ENCODE results near the gene ARID5A.

GRCh38 chr2:96584017-96584416, 47.5 kb downstream of the ARID5A start:
- TF ChIP-seq CTCF (IDR thresholded peaks at IDR 0.05) (no peak), POLR2A (IDR thresholded peaks at IDR 0.05) (no peak), POLR2AphosphoS5 (IDR thresholded peaks at IDR 0.05) (no peak)
